ENCODE data around the gene SPATA7.

Gene SPATA7

GRCh38 chr14:88478931-88479330 is 93.5 kb downstream of the SPATA7 start:
- Mint-ChIP-seq H3K27me3 (ENCODE audit: low read depth, poor library complexity) (no peaks in the 10 kb centered on the region), H3K4me1 (no peaks in the 10 kb centered on the region), H3K36me3 (ENCODE audit: low read depth) (peaks cover 85% of the 10 kb centered on the region), H3K4me3 (no peak overlapping the region), H3K27ac (no peak overlapping the region), H3K9me3 (no peaks in the 10 kb centered on the region)
- no peak for TF ChIP-seq CTCF (IDR thresholded peaks at IDR 0.05)
- no peak for DNase-seq

GRCh38 chr14:88479574-88479987 is 94.1 kb downstream of the SPATA7 start:
- no peak for DNase-seq
- no peak for TF ChIP-seq CTCF (IDR thresholded peaks at IDR 0.05)
- Mint-ChIP-seq H3K4me3 (no peak overlapping the region), H3K36me3 (ENCODE audit: low read depth) (peaks cover 81% of the 10 kb centered on the region), H3K27ac (no peak overlapping the region), H3K9me3 (no peaks in the 10 kb centered on the region), H3K4me1 (no peaks in the 10 kb centered on the region), H3K27me3 (ENCODE audit: low read depth, poor library complexity) (no peaks in the 10 kb centered on the region)

GRCh38 chr14:88481059-88481458 is 95.6 kb downstream of the SPATA7 start:
- DNase-seq, result no peak
- Mint-ChIP-seq H3K36me3 (ENCODE audit: low read depth) (peaks cover 67% of the 10 kb centered on the region), H3K4me1 (no peaks in the 10 kb centered on the region), H3K4me3 (no peak overlapping the region), H3K9me3 (no peaks in the 10 kb centered on the region), H3K27me3 (ENCODE audit: low read depth, poor library complexity) (no peaks in the 10 kb centered on the region), H3K27ac (peak overlapping the region; percentile 55)
- no peak for TF ChIP-seq CTCF (IDR thresholded peaks at IDR 0.05)

GRCh38 chr14:88481794-88482193 is 96.3 kb downstream of the SPATA7 start:
- Mint-ChIP-seq H3K9me3 (no peaks in the 10 kb centered on the region), H3K27me3 (ENCODE audit: low read depth, poor library complexity) (no peaks in the 10 kb centered on the region), H3K27ac (no peak overlapping the region), H3K36me3 (ENCODE audit: low read depth) (peaks cover 59% of the 10 kb centered on the region), H3K4me3 (no peak overlapping the region), H3K4me1 (no peaks in the 10 kb centered on the region)
- TF ChIP-seq CTCF (IDR thresholded peaks at IDR 0.05), result no peak
- DNase-seq, result no peak

- peaks cover 52% of the 10 kb centered on the region for H3K36me3 Mint-ChIP-seq (ENCODE audit: low read depth)
- no peak overlapping the region for H3K4me3 Mint-ChIP-seq
- H3K4me1 Mint-ChIP-seq, result no peaks in the 10 kb centered on the region
- no peak for TF ChIP-seq CTCF (IDR thresholded peaks at IDR 0.05)
- H3K9me3 Mint-ChIP-seq, result no peaks in the 10 kb centered on the region
- DNase-seq, result no peak
- no peaks in the 10 kb centered on the region for H3K27me3 Mint-ChIP-seq (ENCODE audit: low read depth, poor library complexity)
- no peak overlapping the region for H3K27ac Mint-ChIP-seq
Measured at GRCh38 chr14:88482524-88482923, 97.1 kb downstream of the SPATA7 start.
